NK-92 treated with Interleukin-12 subunit alpha and Interleukin-12 subunit beta, amount 100 ng/mL, for 24 hours (cell line): Measurements from ENCODE around the gene ARHGEF10L.

Experiments
- DNase-seq: peaks from one replicate; lab custom pipeline; 2025; lab: John Stamatoyannopoulos, UW

Gene ARHGEF10L

DNA sequence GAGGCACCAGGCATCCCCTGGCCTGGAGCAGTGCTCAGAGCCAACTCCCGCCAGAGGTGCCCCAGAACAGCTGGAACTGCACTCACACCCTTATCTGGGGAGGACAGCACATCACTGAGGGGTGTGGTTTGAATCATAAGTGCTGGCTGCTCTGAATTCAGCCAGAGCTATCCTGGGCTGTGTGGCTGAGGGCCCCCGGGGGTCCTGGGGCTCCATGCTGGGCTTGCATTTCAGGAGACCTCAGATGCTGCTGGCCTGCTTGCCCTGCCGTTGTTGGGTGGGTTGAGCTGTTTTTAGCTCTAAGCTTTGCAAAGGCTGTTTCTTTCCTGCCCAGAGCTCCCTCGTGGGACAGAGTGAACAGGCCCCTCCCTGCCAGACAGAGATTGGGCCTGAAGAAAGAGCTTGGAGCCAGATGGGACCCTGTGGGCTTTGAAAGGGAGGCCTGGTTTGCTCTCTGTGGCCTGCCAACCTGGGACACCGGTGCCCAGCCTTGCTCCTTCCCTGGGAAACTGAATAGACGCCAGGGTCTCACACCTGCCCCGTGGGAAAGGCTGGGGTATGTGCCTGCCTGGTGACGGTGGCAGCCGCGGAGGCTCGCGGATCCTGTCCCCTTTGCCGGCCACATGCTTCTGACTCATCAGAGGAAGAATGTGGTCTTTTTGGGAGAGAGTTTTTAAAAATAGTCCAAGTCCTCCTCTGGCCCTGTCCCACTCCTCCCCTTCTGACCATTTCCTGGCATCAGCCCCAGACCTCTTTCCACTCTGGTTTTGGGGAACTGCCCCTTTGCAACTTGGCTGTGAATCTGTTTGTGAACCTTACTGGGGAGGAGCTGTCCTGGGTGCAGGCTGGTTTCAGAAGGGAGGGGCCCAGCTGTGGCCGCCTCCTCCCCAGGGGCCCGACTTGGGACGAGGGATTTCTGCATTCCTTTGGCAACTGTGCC lies 30.0 kb downstream of the ARHGEF10L start:
- no peak for DNase-seq

GRCh38 chr1:17570228-17570627 lies 30.7 kb downstream of the ARHGEF10L start:
- DNase-seq, result no peak

DNA sequence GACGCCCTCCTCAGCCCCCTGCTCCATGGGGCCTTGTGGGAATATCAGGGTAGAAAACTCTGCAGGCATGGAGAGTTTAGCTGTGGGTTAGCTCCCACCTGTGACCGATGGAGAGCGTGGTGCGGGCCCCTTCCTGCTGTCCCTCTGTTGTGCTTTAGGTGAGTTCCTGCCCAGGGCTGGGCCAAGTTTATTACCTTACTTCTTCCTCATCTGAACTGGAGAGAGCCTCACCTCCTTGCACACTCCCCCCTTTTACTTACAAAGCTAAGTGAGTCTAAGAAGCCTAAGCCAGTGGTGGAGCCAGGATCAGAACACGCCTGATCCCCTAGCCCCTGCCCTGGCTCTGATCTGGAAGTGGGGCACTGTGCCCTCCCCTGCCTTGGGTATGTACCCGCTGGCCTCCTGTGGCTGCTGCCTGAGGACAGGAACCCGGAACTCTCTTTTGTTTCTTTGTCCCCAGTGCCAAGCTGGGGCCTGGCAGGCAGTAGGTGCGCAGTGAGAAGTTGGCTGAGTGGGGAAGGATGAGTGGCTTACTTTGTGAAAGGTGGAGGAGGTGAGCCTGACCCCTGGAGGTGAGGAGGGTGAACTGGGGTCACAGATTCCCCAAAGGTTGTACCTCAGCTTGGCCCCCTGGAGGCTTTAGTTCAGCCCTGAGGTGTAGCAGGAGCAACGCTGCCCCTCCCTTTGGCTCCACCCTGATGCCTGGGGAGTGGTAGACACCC lies 32.9 kb downstream of the ARHGEF10L start:
- DNase-seq, result no peak

- no peak for DNase-seq
Observed at GRCh38 chr1:17573518-17574041, 34.1 kb downstream of the ARHGEF10L start.

- DNase-seq, result no peak
Observed at GRCh38 chr1:17574516-17574915, 35.0 kb downstream of the ARHGEF10L start.

DNA sequence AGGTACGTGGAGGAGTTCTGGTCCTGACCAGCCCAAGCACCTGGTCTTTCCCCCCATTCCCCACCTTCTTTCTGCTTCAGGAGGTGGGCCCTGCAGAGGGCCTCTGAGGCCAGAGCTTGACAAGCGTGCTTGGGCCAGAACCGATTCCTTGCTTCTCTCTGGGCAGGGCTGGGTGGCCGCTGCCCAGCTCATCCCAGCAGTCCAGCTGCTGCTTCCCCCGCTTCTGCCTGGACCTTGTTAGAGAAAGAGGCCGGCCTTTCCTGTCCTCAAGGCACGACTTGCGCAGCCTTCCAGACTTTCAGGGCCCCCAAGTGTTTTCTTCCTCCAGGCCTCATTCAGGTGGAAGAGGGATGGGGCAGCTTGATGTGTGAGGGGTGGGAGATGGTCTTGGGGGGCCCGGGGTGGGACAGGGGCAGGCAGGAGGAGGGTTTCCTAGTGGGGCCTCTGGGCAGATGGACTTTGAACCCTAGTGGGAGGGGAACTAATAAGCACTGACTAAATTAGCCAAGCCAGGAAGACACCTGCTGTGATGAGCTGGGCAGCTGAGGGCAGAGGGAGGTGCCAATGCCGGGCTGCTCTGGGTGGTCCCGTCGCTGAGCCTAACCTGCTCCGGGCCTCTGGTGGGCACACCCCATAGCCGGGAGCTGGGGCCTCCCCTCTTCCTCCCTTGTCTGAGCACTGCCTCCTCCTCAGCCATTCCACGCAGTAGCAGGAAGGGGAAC lies 36.5 kb downstream of the ARHGEF10L start:
- no peak for DNase-seq

GRCh38 chr1:17576519-17576853 lies 37.0 kb downstream of the ARHGEF10L start:
- DNase-seq, result no peak

DNA sequence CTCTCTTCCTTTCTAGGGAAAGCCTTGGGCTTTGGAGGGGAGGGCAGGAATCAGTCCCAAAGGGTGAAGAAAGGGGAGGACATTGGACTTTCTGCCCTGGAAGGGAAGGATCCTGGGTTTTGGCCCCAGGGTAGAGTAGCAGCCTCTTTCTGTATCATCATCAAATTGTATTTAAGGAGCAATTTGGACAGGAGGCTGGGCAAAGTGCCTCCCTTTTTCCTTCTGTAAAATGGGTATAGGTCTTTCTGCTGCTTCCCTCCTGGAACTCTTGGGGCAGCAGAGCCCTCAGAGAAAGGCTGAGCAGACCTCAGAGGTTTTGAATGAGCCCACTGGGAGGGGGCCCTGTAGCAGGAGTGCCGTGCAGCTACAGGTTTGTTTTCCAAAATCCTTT lies 38.4 kb downstream of the ARHGEF10L start:
- no peak for DNase-seq

DNA sequence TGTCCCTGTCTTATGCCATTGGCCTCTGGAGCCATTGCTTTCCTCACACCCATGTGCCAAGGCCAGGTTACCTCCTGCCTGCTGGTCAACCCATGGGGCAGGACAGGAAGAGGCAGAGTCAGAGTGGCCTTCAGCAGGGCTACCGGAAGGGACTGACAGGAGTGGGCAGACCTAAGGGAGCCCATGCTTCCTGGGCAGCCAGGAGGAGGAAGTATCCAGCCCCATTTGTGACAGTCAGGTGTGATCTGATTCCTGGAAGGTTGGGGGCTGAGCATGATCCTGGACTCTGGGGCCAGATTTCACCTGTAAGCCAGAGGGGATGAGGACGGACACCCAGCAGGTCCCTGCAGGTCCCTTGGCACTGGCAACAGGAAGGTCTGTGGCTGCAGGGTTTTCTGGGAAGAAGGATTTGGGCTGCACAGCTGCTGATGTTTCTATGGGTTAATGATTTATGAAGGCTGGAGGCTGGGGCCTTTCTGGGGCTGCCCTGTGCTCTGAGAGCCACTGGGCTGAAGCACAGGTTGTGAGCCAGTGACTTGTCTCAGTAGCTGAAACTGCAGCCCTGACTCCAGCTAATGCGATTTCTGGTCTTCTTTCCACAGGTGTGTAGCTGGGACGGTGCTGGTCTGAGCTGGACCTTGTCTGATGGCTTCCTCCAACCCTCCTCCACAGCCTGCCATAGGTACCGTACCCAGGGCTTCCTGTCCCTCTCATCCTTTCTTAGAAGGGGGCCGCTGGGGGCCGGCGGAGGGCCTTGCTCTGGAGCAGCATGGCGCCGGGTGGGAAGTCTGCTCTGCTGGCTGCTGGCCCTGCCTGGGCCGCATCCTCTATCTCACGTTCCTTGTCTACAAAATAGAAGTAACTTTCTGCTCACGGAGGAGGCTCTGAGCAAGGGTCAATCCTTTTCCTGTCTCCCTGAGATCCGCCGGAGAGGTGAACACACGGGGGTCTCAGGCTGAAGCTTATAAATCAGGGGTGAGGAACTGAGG lies 40.7 kb downstream of the ARHGEF10L start:
- no peak for DNase-seq

- no peak for DNase-seq
Observed at GRCh38 chr1:17581389-17582123, 42.1 kb downstream of the ARHGEF10L start.

GRCh38 chr1:17582124-17582774 lies 42.8 kb downstream of the ARHGEF10L start:
- DNase-seq, result no peak

DNA sequence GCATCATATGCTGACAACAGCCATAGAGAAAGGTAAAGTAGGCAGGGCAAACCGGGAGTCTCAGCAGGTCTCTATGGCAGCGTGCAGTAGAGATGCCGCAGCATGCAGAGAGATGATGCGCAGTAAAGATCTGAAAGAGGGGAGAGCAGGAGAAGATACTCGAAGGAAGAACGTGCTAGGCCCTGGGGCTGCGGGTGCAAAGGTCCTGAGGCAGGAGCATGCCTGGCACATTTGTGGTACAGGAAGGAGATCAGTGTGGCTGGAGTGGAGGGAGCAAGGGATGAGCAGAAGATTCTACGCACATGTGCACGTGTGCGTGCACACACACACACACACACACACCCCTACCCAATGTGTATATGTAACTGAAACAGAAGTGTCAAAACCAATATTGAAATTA lies 45.0 kb downstream of the ARHGEF10L start:
- DNase-seq, result no peak

GRCh38 chr1:17585266-17585987 lies 45.9 kb downstream of the ARHGEF10L start:
- DNase-seq, result no peak

- DNase-seq, result no peak
Observed at GRCh38 chr1:17586172-17586964, 46.9 kb downstream of the ARHGEF10L start.

DNA sequence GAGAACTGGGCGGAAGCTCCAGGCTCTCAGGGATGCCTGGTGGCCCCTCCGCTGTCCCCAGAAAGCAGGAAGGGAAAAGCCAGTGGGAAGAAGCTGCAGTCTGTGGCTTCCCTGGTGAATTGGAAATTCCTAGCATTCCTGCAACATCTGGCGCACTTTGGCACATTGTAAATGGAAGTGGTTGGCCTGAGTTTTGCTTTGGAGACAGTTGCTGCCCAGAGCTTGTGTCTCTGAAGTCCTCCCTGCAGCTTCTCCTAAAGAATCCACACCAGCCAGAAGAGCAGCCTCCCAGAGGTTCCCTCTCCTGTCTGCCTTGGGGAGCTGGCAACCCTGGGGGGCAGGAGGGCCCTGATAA lies 48.2 kb downstream of the ARHGEF10L start:
- no peak for DNase-seq

DNA sequence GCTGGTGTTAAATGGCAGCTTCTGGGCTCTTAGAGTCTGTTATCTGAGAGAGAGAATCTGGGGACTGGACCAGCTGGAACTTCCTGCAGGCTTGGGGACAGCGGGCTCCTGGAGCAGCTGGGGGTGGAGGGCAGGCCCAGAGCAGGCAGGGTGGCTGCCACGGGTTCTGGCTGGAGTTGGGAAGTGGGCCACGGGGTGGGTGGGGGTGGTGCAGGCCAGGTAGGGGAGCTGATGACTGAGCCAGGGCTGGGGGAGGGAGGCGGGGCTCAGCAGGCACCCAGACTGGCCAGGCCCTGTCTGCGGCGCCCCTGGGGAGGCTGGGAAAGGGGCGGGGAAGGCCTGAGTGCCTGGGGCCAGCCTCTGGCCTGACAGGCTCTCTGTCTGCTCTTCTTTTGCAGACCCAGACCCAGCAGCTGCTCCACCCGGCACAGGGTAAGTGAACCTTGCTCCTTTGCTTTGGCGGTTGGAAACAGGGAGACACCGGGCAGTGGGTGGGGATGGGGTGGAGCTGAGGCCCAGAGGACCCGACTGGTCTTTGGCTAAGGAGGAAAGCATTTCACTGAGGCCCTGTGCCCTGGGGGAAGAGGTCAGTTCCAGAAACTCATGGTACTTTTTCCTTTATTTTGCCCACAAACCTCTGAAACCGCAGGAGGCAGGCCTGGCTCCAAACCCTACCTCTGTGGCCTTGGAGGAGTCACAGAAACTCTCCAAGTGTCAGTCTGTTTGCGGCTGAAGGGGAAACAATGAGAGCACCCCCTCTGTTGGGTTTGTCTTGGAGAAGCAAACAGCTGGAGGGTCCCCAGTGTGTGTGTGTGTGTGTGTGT lies 48.8 kb downstream of the ARHGEF10L start:
- no peak for DNase-seq

GRCh38 chr1:17591814-17592430 lies 52.4 kb downstream of the ARHGEF10L start:
- no peak for DNase-seq
